GM12878 (cell line): ENCODE results near the gene KCTD12.

Source experiments
- BACH1 ChIP-seq: fragments of 450-650 bp; IDR thresholded peaks from 2 replicates; pipeline ENCODE4 v1.6.1; 2017; ENCODE audit warnings: mild to moderate bottlenecking, borderline replicate concordance
- CEBPB ChIP-seq, 2 experiments: fragments of 150-350 bp in 1 of 2; IDR thresholded peaks; 2 replicates each; pipeline ENCODE4 v1.6.1; 2012 to 2014; ENCODE audit warnings: low read depth in 2 of 2, low read length in 2 of 2, borderline replicate concordance in 1 of 2, inconsistent platforms in 1 of 2
- CREB1 ChIP-seq: IDR thresholded peaks from 2 replicates; pipeline ENCODE4 v1.6.1; 2012; ENCODE audit warnings: low read depth, mild to moderate bottlenecking, inconsistent platforms
- JUNB ChIP-seq: IDR thresholded peaks from 2 replicates; pipeline ENCODE4 v1.6.1; 2016; ENCODE audit warnings: antibody characterized with exemption, mild to moderate bottlenecking
- JUND ChIP-seq: IDR thresholded peaks from 2 replicates; pipeline ENCODE4 v1.6.1; 2012; ENCODE audit warnings: low read depth, mild to moderate bottlenecking, low read length, improper control_type of control experiment, moderate library complexity
- KLF5 ChIP-seq: fragments of 450-650 bp; IDR thresholded peaks from 2 replicates; pipeline ENCODE4 v1.6.1; 2014; ENCODE audit warnings: mild to moderate bottlenecking; ENCODE audit not compliant: partially characterized antibody
- MTA3 ChIP-seq: IDR thresholded peaks from 2 replicates; pipeline ENCODE4 v1.6.1; 2012; ENCODE audit warnings: low read length, inconsistent platforms, borderline replicate concordance
- PBX3 ChIP-seq: IDR thresholded peaks from 2 replicates; pipeline ENCODE4 v1.6.1; 2011; ENCODE audit warnings: mild to moderate bottlenecking, low read depth, low read length, moderate library complexity; ENCODE audit not compliant: insufficient replicate concordance
- POLR2A ChIP-seq: IDR thresholded peaks from 2 replicates; pipeline ENCODE4 v1.6.1; 2011; ENCODE audit warnings: low read depth, mild to moderate bottlenecking, low read length
- POLR2AphosphoS5 ChIP-seq: IDR thresholded peaks from 2 replicates; pipeline ENCODE4 v1.6.1; 2011; ENCODE audit warnings: mild to moderate bottlenecking, low read length, inconsistent platforms
- RAD51 ChIP-seq: fragments of 450-650 bp; IDR thresholded peaks from 2 replicates; pipeline ENCODE4 v1.6.1; 2016; ENCODE audit warnings: moderate library complexity, mild to moderate bottlenecking, inconsistent platforms
- SIN3A ChIP-seq: IDR thresholded peaks from 2 replicates; pipeline ENCODE4 v1.6.1; 2012; ENCODE audit warnings: low read depth, low read length, improper control_type of control experiment
- TCF7 ChIP-seq: IDR thresholded peaks from 2 replicates; pipeline ENCODE4 v1.6.1; 2014; ENCODE audit warnings: antibody characterized with exemption, borderline replicate concordance
- TF ChIP-seq, protein P1 (sequence below), 3 experiments: IDR thresholded peaks in 2 of 3; conservative IDR thresholded peaks in 1 of 3; 2 replicates each; pipeline ENCODE4 v1.5.1; 2011; ENCODE audit warnings: low read depth in 3 of 3, low read length in 3 of 3, mild to moderate bottlenecking in 3 of 3, control low read depth in 2 of 3, moderate library complexity in 2 of 3, inconsistent platforms in 1 of 3, mixed read lengths in 1 of 3; ENCODE audit not compliant: control insufficient read depth in 2 of 3, insufficient read depth in 1 of 3; ENCODE audit errors: extremely low read depth in 1 of 3

DNA sequence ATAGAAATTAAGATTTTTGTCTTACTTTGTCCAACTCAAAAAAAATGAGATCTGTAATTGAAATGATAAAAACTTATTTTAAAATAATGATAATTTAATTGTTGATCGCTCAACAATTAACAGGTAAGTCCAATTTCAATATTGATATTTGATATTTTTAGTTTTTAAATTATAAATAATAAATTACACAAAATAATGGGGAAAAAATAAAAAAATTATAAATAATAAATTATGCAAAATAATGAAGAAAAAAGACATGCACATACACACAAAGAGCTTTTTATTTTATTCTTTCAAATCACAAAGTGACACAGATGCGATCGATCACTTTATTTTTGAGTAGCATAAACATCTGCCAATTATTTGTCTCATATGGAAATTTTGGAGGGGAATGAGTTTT is 40.8 kb downstream of the KCTD12 start:
- TF ChIP-seq, protein P1, sequence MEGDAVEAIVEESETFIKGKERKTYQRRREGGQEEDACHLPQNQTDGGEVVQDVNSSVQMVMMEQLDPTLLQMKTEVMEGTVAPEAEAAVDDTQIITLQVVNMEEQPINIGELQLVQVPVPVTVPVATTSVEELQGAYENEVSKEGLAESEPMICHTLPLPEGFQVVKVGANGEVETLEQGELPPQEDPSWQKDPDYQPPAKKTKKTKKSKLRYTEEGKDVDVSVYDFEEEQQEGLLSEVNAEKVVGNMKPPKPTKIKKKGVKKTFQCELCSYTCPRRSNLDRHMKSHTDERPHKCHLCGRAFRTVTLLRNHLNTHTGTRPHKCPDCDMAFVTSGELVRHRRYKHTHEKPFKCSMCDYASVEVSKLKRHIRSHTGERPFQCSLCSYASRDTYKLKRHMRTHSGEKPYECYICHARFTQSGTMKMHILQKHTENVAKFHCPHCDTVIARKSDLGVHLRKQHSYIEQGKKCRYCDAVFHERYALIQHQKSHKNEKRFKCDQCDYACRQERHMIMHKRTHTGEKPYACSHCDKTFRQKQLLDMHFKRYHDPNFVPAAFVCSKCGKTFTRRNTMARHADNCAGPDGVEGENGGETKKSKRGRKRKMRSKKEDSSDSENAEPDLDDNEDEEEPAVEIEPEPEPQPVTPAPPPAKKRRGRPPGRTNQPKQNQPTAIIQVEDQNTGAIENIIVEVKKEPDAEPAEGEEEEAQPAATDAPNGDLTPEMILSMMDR (IDR thresholded peaks at IDR 0.05 in 2 of 3, conservative IDR thresholded peaks at IDR 0.05 in 1 of 3; ENCODE audit: control insufficient read depth in 2 of 3, extremely low read depth in 1 of 3, insufficient read depth in 1 of 3, low read depth in 3 of 3, low read length in 3 of 3), result no peak
- TF ChIP-seq MTA3 (no peak), JUNB (no peak), POLR2AphosphoS5 (no peak), KLF5 (no peak), RAD51 (no peak), BACH1 (no peak), JUND (no peak), PBX3 (no peak), TCF7 (no peak), POLR2A (no peak), SIN3A (no peak), CREB1 (no peak), CEBPB (IDR thresholded peaks at IDR 0.05; ENCODE audit: borderline replicate concordance in 1 of 2, low read depth in 2 of 2, low read length in 2 of 2) (no peak)
